CD14-positive monocyte (primary cell): ENCODE data around the gene OR52W1. TPM values are rescaled to one million over a fixed set of nuclear protein-coding genes. Genes with fewer than 3 reads are reported as not detected.

Experiments
- DNase-seq, 3 donors: peaks; one replicate each; pipeline ENCODE4 v3.0.0-alpha.2; 2011 to 2022
- H2AFZ ChIP-seq: 2 replicates; pipeline ENCODE4 v1.6.0; 2012; ENCODE audit warnings: mild to moderate bottlenecking, low read depth, low read length, inconsistent platforms; ENCODE audit not compliant: insufficient read depth, poor library complexity, severe bottlenecking
- H3K27ac ChIP-seq, 2 donors: 1 replicate in 1 of 2; 2 replicates in 1 of 2; pipeline ENCODE4 v1.5.1; 2012 to 2013; ENCODE audit warnings: low read length in 2 of 2, control low read depth in 1 of 2, inconsistent platforms in 1 of 2, low read depth in 1 of 2, mild to moderate bottlenecking in 1 of 2
- H3K27me3 ChIP-seq, 2 donors: one replicate each; pipeline versions ENCODE4 v1.6.0 to v1.6.1; 2011 to 2013; ENCODE audit warnings: low read length in 2 of 2; ENCODE audit not compliant: control insufficient read depth in 2 of 2, insufficient read depth in 2 of 2
- H3K36me3 ChIP-seq, 2 donors: replicated peaks in 1 of 2; 1 replicate in 1 of 2; 2 replicates in 1 of 2; pipeline versions ENCODE4 v1.5.1 to v1.6.1; 2012 to 2013; ENCODE audit warnings: low read length in 2 of 2, control low read depth in 1 of 2, inconsistent platforms in 1 of 2, mild to moderate bottlenecking in 1 of 2; ENCODE audit not compliant: insufficient read depth in 2 of 2, control insufficient read depth in 1 of 2
- H3K4me1 ChIP-seq, 2 donors: 1 replicate in 1 of 2; 2 replicates in 1 of 2; pipeline versions ENCODE4 v1.5.1 to v1.6.1; 2012 to 2013; ENCODE audit warnings: low read length in 2 of 2, control low read depth in 1 of 2, inconsistent platforms in 1 of 2, mild to moderate bottlenecking in 1 of 2, moderate library complexity in 1 of 2; ENCODE audit not compliant: insufficient read depth in 2 of 2, control insufficient read depth in 1 of 2
- H3K4me2 ChIP-seq: replicated peaks from 2 replicates; pipeline ENCODE3; 2012; ENCODE audit warnings: low read length, moderate library complexity, mild to moderate bottlenecking; ENCODE audit not compliant: poor library complexity, severe bottlenecking; ENCODE audit errors: extremely low read depth
- H3K4me3 ChIP-seq, 3 experiments: fragments of 200-600 bp in 1 of 3; sonication (generic) in 1 of 3; replicated peaks in 1 of 3; 1 replicate in 2 of 3; 2 replicates in 1 of 3; pipeline ENCODE4 v1.5.1; 2011 to 2013; ENCODE audit warnings: low read length in 3 of 3, mild to moderate bottlenecking in 3 of 3, control low read depth in 2 of 3, low read depth in 2 of 3, inconsistent platforms in 1 of 3, moderate library complexity in 1 of 3
- H3K79me2 ChIP-seq: 2 replicates; pipeline ENCODE4 v1.6.0; 2012; ENCODE audit warnings: mild to moderate bottlenecking, control low read depth, inconsistent platforms, low read length, moderate library complexity; ENCODE audit not compliant: insufficient read depth
- H3K9ac ChIP-seq: 2 replicates; pipeline ENCODE4 v1.6.0; 2017; ENCODE audit warnings: low read length, mild to moderate bottlenecking; ENCODE audit not compliant: insufficient read depth, poor library complexity, severe bottlenecking
- H3K9me3 ChIP-seq, 2 donors: replicated peaks in 1 of 2; 1 replicate in 1 of 2; 2 replicates in 1 of 2; pipeline versions ENCODE4 v1.5.1 to v1.6.1; 2012 to 2013; ENCODE audit warnings: low read length in 2 of 2, control low read depth in 1 of 2; ENCODE audit not compliant: control insufficient read depth in 1 of 2, insufficient read depth in 1 of 2
- H4K20me1 ChIP-seq: 2 replicates; pipeline ENCODE4 v1.6.0; 2012; ENCODE audit warnings: mild to moderate bottlenecking, low read length, control low read depth, moderate library complexity; ENCODE audit not compliant: insufficient read depth
- H3K27ac Mint-ChIP-seq, 7 donors: one replicate each; pipeline ENCODE4 v1.8.0; 2020; ENCODE audit warnings: mild to moderate bottlenecking in 7 of 7, mixed read lengths in 7 of 7, moderate library complexity in 6 of 7, inconsistent platforms in 2 of 7
- H3K27me3 Mint-ChIP-seq, 3 donors: one replicate each; pipeline ENCODE4 v1.8.0; 2021 to 2022; ENCODE audit warnings: low read depth in 3 of 3, mild to moderate bottlenecking in 3 of 3, mixed read lengths in 3 of 3, moderate library complexity in 3 of 3, inconsistent platforms in 1 of 3
- H3K36me3 Mint-ChIP-seq, 2 donors: one replicate each; pipeline ENCODE4 v1.8.0; 2020; ENCODE audit warnings: mixed read lengths in 2 of 2, inconsistent platforms in 1 of 2, mild to moderate bottlenecking in 1 of 2
- H3K4me1 Mint-ChIP-seq: one replicate; pipeline ENCODE4 v1.8.0; 2020; ENCODE audit warnings: mild to moderate bottlenecking, mixed read lengths
- H3K4me3 Mint-ChIP-seq, 2 donors: one replicate each; pipeline ENCODE4 v1.8.0; 2020; ENCODE audit warnings: mild to moderate bottlenecking in 2 of 2, mixed read lengths in 2 of 2, moderate library complexity in 1 of 2
- H3K9me3 Mint-ChIP-seq, 7 donors: one replicate each; pipeline ENCODE4 v1.8.0; 2020 to 2022; ENCODE audit warnings: mixed read lengths in 7 of 7, mild to moderate bottlenecking in 6 of 7, moderate library complexity in 6 of 7, inconsistent platforms in 2 of 7
- WGBS: methylation state at CpG from one replicate; pipeline ENCODE4 v1.1.5; 2013; ENCODE audit warnings: missing lambda C conversion rate; ENCODE audit not compliant: insufficient coverage; 5-methylcytosine and 5-hydroxymethylcytosine counted together
- intact Hi-C, 2 donors: fragments of 100-400 bp; cut with micrococcal nuclease; formaldehyde crosslinking; loops; one replicate each; pipeline versions ENCODE4 v1.15.0 to v1.15.1; 2023
- polyA plus RNA-seq, 3 donors: library from polyadenylated mRNA; depleted of rRNA in 1 of 3; unstranded in 2 of 3; stranded (reverse) in 1 of 3; fragments of 300-500 nt in 2 of 3; fragments of >200 nt in 1 of 3; fragmentation: Illumina TruSeq in 2 of 3; gene quantifications; 1 replicate in 2 of 3; 2 replicates in 1 of 3; pipeline ENCODE4 v1.2.3, GENCODE V29; 2012 to 2021
- TF ChIP-seq, protein P1 (sequence below): fragments of 200-600 bp; IDR thresholded peaks from one replicate; pipeline ENCODE4 v1.8.0; 2022; ENCODE audit warnings: antibody characterized with exemption, mild to moderate bottlenecking

The OR52W1 gene
- polyA plus RNA-seq, 3 donors = not detected

DNA sequence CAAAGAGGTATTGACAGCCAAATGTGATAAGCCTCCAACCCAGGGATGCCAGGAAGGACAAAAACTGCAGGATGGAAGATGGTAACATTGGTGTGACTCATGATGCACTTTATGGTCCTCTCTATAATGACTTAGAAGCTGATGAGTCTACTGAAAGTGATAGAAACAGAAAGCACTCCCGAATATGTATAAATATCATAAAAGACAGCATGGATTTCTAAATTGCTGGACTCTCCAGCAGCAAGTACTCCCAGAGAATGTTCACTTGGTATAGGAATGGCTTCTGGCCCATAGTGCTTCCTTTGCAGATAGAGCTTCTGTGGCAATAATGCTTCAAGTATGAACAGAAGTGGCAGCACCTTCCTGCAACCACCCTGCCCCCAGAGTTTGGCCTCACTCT, 28.8 kb upstream of the OR52W1 start, which contains the start of gene OR52B2:
Gene OR52B2 (minus strand): TSS at position 101 of the 400 bp plus-strand sequence. CDS start 0 bp downstream, at position 101.
- Mint-ChIP-seq H3K4me1 (peaks cover 9% of the 10 kb centered on the region), H3K27me3 (peaks cover 0 to 12% (median 12%) of the 10 kb centered on the region in 3 donors), H3K27ac (no peak within 1 kb of the TSS), H3K36me3 (peaks cover 2 to 7% of the 10 kb centered on the region in 2 donors), H3K9me3 (peaks cover under 1 to 7% (median 2%) of the 10 kb centered on the region in 7 donors), H3K4me3 (no peak within 1 kb of the TSS)
- no peak within 1 kb of the TSS for H2AFZ ChIP-seq
- H3K9ac ChIP-seq = no peak within 1 kb of the TSS
- no peak for DNase-seq
- H3K27me3 ChIP-seq = peaks cover 0 to 6% of the 10 kb centered on the region in 2 donors
- H4K20me1 ChIP-seq = no peaks in the 10 kb centered on the region
- peaks cover 0 to under 1% of the 10 kb centered on the region in 2 donors for H3K9me3 ChIP-seq
- no peak within 1 kb of the TSS for H3K4me3 ChIP-seq
- no peak within 1 kb of the TSS for H3K4me2 ChIP-seq
- WGBS = no CpG with 5 or more reads among the region's 1 CpG
- intact Hi-C loops = no loop called here
- no peak within 1 kb of the TSS for H3K27ac ChIP-seq
- TF ChIP-seq, protein P1, sequence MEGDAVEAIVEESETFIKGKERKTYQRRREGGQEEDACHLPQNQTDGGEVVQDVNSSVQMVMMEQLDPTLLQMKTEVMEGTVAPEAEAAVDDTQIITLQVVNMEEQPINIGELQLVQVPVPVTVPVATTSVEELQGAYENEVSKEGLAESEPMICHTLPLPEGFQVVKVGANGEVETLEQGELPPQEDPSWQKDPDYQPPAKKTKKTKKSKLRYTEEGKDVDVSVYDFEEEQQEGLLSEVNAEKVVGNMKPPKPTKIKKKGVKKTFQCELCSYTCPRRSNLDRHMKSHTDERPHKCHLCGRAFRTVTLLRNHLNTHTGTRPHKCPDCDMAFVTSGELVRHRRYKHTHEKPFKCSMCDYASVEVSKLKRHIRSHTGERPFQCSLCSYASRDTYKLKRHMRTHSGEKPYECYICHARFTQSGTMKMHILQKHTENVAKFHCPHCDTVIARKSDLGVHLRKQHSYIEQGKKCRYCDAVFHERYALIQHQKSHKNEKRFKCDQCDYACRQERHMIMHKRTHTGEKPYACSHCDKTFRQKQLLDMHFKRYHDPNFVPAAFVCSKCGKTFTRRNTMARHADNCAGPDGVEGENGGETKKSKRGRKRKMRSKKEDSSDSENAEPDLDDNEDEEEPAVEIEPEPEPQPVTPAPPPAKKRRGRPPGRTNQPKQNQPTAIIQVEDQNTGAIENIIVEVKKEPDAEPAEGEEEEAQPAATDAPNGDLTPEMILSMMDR = no peak
- H3K79me2 ChIP-seq = no peaks in the 10 kb centered on the region
- H3K4me1 ChIP-seq = peaks cover 0 to 5% of the 10 kb centered on the region in 2 donors
- H3K36me3 ChIP-seq = no peaks in the 10 kb centered on the region

- Histone ChIP-seq H3K4me2 (no peak overlapping the region), H3K9me3 (no peaks in the 10 kb centered on the region)
- peaks cover 0 to 2% of the 10 kb centered on the region in 2 donors for H3K36me3 Mint-ChIP-seq
Measured at GRCh38 chr11:6175440-6175839, 23.6 kb upstream of the OR52W1 start.

More at GRCh38 chr11:6175440-6175839, 23.6 kb upstream of the OR52W1 start:
- H3K79me2 ChIP-seq = no peaks in the 10 kb centered on the region
- no peaks in the 10 kb centered on the region for H3K36me3 ChIP-seq
- no peak overlapping the region for H2AFZ ChIP-seq
- no peak overlapping the region for H3K9ac ChIP-seq
- H3K4me1 ChIP-seq = peaks cover 2 to 14% of the 10 kb centered on the region in 2 donors
- WGBS = 80% methylated on average over 2 of the region's 2 CpGs
- intact Hi-C loops = no loop called here
- peaks cover 0 to 8% (median 4%) of the 10 kb centered on the region in 7 donors for H3K9me3 Mint-ChIP-seq
- no peak overlapping the region for H3K4me3 Mint-ChIP-seq
- H3K27ac Mint-ChIP-seq = peak overlapping the region in 1 of 7 donors; percentile 37
- H3K27me3 ChIP-seq = no peaks in the 10 kb centered on the region
- H4K20me1 ChIP-seq = no peaks in the 10 kb centered on the region
- no peak overlapping the region for H3K4me3 ChIP-seq
- peaks cover 0 to 8% (median 7%) of the 10 kb centered on the region in 3 donors for H3K27me3 Mint-ChIP-seq
- H3K27ac ChIP-seq = no peak overlapping the region
- TF ChIP-seq, protein P1 = no peak
- DNase-seq = no peak
- H3K4me1 Mint-ChIP-seq = peaks cover 17% of the 10 kb centered on the region
